LNCAP (cell line): ENCODE measurements around the gene ZNF557.
"Not testable (repeated sequence)": the region's sequence is repeated elsewhere in the genome, so short reads cannot be mapped to it uniquely, and the experiment has no call there.

ENCODE experiments used
- TF ChIP-seq, protein P1 (sequence below): fragments of 450-650 bp; IDR thresholded peaks from 2 replicates; pipeline ENCODE4 v1.5.1; 2017; ENCODE audit warnings: mild to moderate bottlenecking

The ZNF557 gene

GRCh38 chr19:7069042-7069903 lies at the start of gene ZNF557:
Gene ZNF557, plus strand, starts transcription at chr19:7069703. Its CDS starts 5,372 bp downstream, at chr19:7075075.
- TF ChIP-seq, protein P1, sequence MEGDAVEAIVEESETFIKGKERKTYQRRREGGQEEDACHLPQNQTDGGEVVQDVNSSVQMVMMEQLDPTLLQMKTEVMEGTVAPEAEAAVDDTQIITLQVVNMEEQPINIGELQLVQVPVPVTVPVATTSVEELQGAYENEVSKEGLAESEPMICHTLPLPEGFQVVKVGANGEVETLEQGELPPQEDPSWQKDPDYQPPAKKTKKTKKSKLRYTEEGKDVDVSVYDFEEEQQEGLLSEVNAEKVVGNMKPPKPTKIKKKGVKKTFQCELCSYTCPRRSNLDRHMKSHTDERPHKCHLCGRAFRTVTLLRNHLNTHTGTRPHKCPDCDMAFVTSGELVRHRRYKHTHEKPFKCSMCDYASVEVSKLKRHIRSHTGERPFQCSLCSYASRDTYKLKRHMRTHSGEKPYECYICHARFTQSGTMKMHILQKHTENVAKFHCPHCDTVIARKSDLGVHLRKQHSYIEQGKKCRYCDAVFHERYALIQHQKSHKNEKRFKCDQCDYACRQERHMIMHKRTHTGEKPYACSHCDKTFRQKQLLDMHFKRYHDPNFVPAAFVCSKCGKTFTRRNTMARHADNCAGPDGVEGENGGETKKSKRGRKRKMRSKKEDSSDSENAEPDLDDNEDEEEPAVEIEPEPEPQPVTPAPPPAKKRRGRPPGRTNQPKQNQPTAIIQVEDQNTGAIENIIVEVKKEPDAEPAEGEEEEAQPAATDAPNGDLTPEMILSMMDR, result no peak

GRCh38 chr19:7021331-7021730 lies 48.2 kb upstream of the ZNF557 start, which contains the start of gene MBD3L2B:
Gene MBD3L2B, minus strand, starts transcription at chr19:7021431. Its CDS starts 34 bp downstream, at chr19:7021397.
- TF ChIP-seq, protein P1, result not testable (repeated sequence)

DNA sequence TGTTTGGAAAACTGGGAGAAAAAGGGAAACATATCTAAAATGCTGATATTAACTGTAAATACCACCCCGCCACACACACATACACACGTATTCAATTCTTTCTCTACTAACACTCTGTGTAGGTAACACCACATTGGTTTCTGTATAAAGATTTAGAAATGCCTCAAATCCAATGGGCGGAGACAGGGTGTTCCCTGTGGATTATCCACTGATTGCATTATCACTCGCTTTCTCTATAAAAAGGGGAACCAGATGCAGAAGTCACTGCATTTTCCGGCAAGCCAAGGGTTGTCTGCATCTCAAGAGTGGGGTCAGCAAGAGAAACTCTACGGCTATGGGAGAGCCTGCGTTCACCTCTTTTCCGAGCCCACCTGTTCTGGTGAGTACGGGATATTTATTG lies 39.2 kb upstream of the ZNF557 start, which contains the start of gene MBD3L5:
MBD3L5 (plus strand) TSS at position 301 of the 400 bp plus-strand sequence; CDS start at position 335, 34 bp downstream.
- TF ChIP-seq, protein P1, result not testable (repeated sequence)

- TF ChIP-seq, protein P1, result not testable (repeated sequence)
Measured at GRCh38 chr19:7040079-7040478, 29.4 kb upstream of the ZNF557 start, which contains the start of gene MBD3L4. Gene MBD3L4, minus strand, starts transcription at chr19:7040179. Its CDS starts 35 bp downstream, at chr19:7040144.

GRCh38 chr19:7049021-7049420 lies 20.5 kb upstream of the ZNF557 start, which contains the start of gene MBD3L2:
Gene MBD3L2, plus strand, starts transcription at chr19:7049321. Its CDS starts 53 bp downstream, at chr19:7049374.
- TF ChIP-seq, protein P1, result not testable (repeated sequence)

DNA sequence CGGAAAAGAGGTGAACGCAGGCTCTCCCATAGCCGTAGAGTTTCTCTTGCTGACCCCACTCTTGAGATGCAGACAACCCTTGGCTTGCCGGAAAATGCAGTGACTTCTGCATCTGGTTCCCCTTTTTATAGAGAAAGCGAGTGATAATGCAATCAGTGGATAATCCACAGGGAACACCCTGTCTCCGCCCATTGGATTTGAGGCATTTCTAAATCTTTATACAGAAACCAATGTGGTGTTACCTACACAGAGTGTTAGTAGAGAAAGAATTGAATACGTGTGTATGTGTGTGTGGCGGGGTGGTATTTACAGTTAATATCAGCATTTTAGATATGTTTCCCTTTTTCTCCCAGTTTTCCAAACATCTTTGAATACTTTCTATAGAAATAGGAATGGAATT lies 10.9 kb upstream of the ZNF557 start, which contains the start of gene MBD3L3:
MBD3L3 (minus strand) TSS at position 101 of the 400 bp plus-strand sequence; CDS start at position 30, 71 bp downstream.
- TF ChIP-seq, protein P1, result not testable (repeated sequence)

DNA sequence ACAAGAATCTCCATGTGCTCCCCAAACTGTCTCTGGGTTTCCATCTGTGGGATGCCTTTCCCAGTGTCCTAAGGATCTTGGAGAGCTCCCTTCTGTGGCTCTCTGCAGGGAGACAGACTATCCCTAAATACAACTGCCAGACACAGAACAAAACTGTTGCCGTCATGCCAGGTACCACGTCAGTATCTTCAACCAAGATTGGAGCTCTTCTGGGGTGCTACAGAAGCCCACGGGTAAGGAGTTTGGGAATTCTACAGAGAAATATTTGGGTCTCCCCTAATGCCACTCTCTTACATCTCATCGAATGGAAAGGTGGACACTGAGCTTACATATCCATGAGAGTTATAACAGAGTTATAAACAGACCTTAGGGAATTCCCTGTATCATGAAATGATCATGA lies 6.2 kb upstream of the ZNF557 start:
- TF ChIP-seq, protein P1, result no peak
